Measurements from ENCODE around the gene RNF169. TPM values are rescaled to one million over a fixed set of nuclear protein-coding genes. Genes with fewer than 3 reads are reported as not detected.

Gene RNF169
- total RNA-seq, 1 donor from 2014 or later = 15.5 TPM

GRCh38 chr11:74847395-74847794, 98.7 kb downstream of the RNF169 start:
- no peak for TF ChIP-seq CTCF (IDR thresholded peaks at IDR 0.05)
- H3K9me3 Mint-ChIP-seq (ENCODE audit: unreplicated experiment) = no peaks in the 10 kb centered on the region
- H3K27ac Mint-ChIP-seq (ENCODE audit: unreplicated experiment) = no peak overlapping the region
- H3K4me3 Mint-ChIP-seq (ENCODE audit: unreplicated experiment) = no peak overlapping the region
- no peak for DNase-seq (ENCODE audit: extremely low spot score, unreplicated experiment)
- peaks cover 22% of the 10 kb centered on the region for H3K36me3 Mint-ChIP-seq (ENCODE audit: unreplicated experiment)
- peaks cover 4% of the 10 kb centered on the region for H3K4me1 Mint-ChIP-seq (ENCODE audit: unreplicated experiment)
- H3K27me3 Mint-ChIP-seq (ENCODE audit: unreplicated experiment) = no peaks in the 10 kb centered on the region

GRCh38 chr11:74847895-74848294, 99.2 kb downstream of the RNF169 start:
- Mint-ChIP-seq H3K9me3 (ENCODE audit: unreplicated experiment) (no peaks in the 10 kb centered on the region), H3K36me3 (ENCODE audit: unreplicated experiment) (peaks cover 20% of the 10 kb centered on the region), H3K4me3 (ENCODE audit: unreplicated experiment) (no peak overlapping the region), H3K4me1 (ENCODE audit: unreplicated experiment) (peaks cover 4% of the 10 kb centered on the region), H3K27ac (ENCODE audit: unreplicated experiment) (no peak overlapping the region), H3K27me3 (ENCODE audit: unreplicated experiment) (no peaks in the 10 kb centered on the region)
- DNase-seq (ENCODE audit: extremely low spot score, unreplicated experiment) = no peak
- TF ChIP-seq CTCF (IDR thresholded peaks at IDR 0.05) = no peak

GRCh38 chr11:74849525-74850391, 101.1 kb downstream of the RNF169 start:
- Mint-ChIP-seq H3K27ac (ENCODE audit: unreplicated experiment) (peak overlapping the region; percentile 40), H3K4me3 (ENCODE audit: unreplicated experiment) (no peak overlapping the region), H3K9me3 (ENCODE audit: unreplicated experiment) (no peaks in the 10 kb centered on the region), H3K27me3 (ENCODE audit: unreplicated experiment) (no peaks in the 10 kb centered on the region), H3K36me3 (ENCODE audit: unreplicated experiment) (peaks cover 11% of the 10 kb centered on the region), H3K4me1 (ENCODE audit: unreplicated experiment) (peaks cover 4% of the 10 kb centered on the region)
- DNase-seq (ENCODE audit: extremely low spot score, unreplicated experiment) = no peak
- TF ChIP-seq CTCF (IDR thresholded peaks at IDR 0.05) = no peak

GRCh38 chr11:74853223-74853622, 104.6 kb downstream of the RNF169 start:
- Mint-ChIP-seq H3K4me1 (ENCODE audit: unreplicated experiment) (peaks cover 4% of the 10 kb centered on the region), H3K9me3 (ENCODE audit: unreplicated experiment) (no peaks in the 10 kb centered on the region), H3K4me3 (ENCODE audit: unreplicated experiment) (no peak overlapping the region), H3K27ac (ENCODE audit: unreplicated experiment) (no peak overlapping the region), H3K27me3 (ENCODE audit: unreplicated experiment) (no peaks in the 10 kb centered on the region), H3K36me3 (ENCODE audit: unreplicated experiment) (peaks cover 20% of the 10 kb centered on the region)
- no peak for TF ChIP-seq CTCF (IDR thresholded peaks at IDR 0.05)
- no peak for DNase-seq (ENCODE audit: extremely low spot score, unreplicated experiment)

GRCh38 chr11:74860743-74861142, 112.1 kb downstream of the RNF169 start:
- peaks cover 63% of the 10 kb centered on the region for H3K36me3 Mint-ChIP-seq (ENCODE audit: unreplicated experiment)
- H3K4me3 Mint-ChIP-seq (ENCODE audit: unreplicated experiment) = no peak overlapping the region
- peaks cover 9% of the 10 kb centered on the region for H3K9me3 Mint-ChIP-seq (ENCODE audit: unreplicated experiment)
- H3K27ac Mint-ChIP-seq (ENCODE audit: unreplicated experiment) = no peak overlapping the region
- no peak for DNase-seq (ENCODE audit: extremely low spot score, unreplicated experiment)
- no peaks in the 10 kb centered on the region for H3K27me3 Mint-ChIP-seq (ENCODE audit: unreplicated experiment)
- no peak for TF ChIP-seq CTCF (IDR thresholded peaks at IDR 0.05)
- no peaks in the 10 kb centered on the region for H3K4me1 Mint-ChIP-seq (ENCODE audit: unreplicated experiment)

Measured in osteocyte (in vitro differentiated cells).